ACHN (cell line): ENCODE results near the gene ANKEF1.

ENCODE experiments used
- DNase-seq: peaks from one replicate; pipeline ENCODE4 v3.0.0-alpha.2; 2015
- in situ Hi-C: cut with HindIII; loops from 2 replicates; pipeline ENCODE4 v1.10.0; 2017; ENCODE audit warnings: low sequenced_read_pairs, low pct_ligation_motif_present, low pct_unique_long_range_greater_than_20kb

The ANKEF1 gene

GRCh38 chr20:10034717-10035571 is at the start of gene ANKEF1:
ANKEF1 (plus strand) TSS chr20:10034987; CDS start chr20:10038302, 3,315 bp downstream.
- DNase-seq: peak; percentile 68
- in situ Hi-C loops: no loop called here

- DNase-seq: no peak
- in situ Hi-C loops: no loop called here
Observed at GRCh38 chr20:9985281-9985680, 49.5 kb upstream of the ANKEF1 start.

GRCh38 chr20:9985773-9986172 is 49.0 kb upstream of the ANKEF1 start:
- in situ Hi-C loops: no loop called here

GRCh38 chr20:9989066-9989724 is 45.6 kb upstream of the ANKEF1 start:
- in situ Hi-C loops: no loop called here
- DNase-seq: no peak

More at GRCh38 chr20:9985773-9986172, 49.0 kb upstream of the ANKEF1 start:
- no peak for DNase-seq

- in situ Hi-C loops: no loop called here
- no peak for DNase-seq
Observed at GRCh38 chr20:9993137-9993536, 41.6 kb upstream of the ANKEF1 start.

GRCh38 chr20:9994676-9995075 is 40.1 kb upstream of the ANKEF1 start:
- no peak for DNase-seq

GRCh38 chr20:9995510-9996272 is 39.1 kb upstream of the ANKEF1 start:
- DNase-seq: no peak
- in situ Hi-C loops: no loop called here

More at GRCh38 chr20:9994676-9995075, 40.1 kb upstream of the ANKEF1 start:
- in situ Hi-C loops: no loop called here

GRCh38 chr20:9996944-9997343 is 37.8 kb upstream of the ANKEF1 start:
- no peak for DNase-seq
- in situ Hi-C loops: no loop called here

GRCh38 chr20:9999645-10000044 is 35.1 kb upstream of the ANKEF1 start:
- DNase-seq: no peak
- in situ Hi-C loops: no loop called here

GRCh38 chr20:10002866-10003265 is 31.9 kb upstream of the ANKEF1 start:
- DNase-seq: no peak
- in situ Hi-C loops: no loop called here

GRCh38 chr20:10004900-10005299 is 29.9 kb upstream of the ANKEF1 start:
- no peak for DNase-seq
- in situ Hi-C loops: no loop called here

- no peak for DNase-seq
- in situ Hi-C loops: no loop called here
Observed at GRCh38 chr20:10005885-10006284, 28.9 kb upstream of the ANKEF1 start.

GRCh38 chr20:10006447-10007090 is 28.2 kb upstream of the ANKEF1 start:
- DNase-seq: no peak
- in situ Hi-C loops: no loop called here

- in situ Hi-C loops: no loop called here
- no peak for DNase-seq
Observed at GRCh38 chr20:10007158-10007557, 27.6 kb upstream of the ANKEF1 start.

- no peak for DNase-seq
- in situ Hi-C loops: no loop called here
Observed at GRCh38 chr20:10007747-10008146, 27.0 kb upstream of the ANKEF1 start.

- in situ Hi-C loops: no loop called here
- no peak for DNase-seq
Observed at GRCh38 chr20:10012464-10012863, 22.3 kb upstream of the ANKEF1 start.

- DNase-seq: no peak
- in situ Hi-C loops: no loop called here
Observed at GRCh38 chr20:10014431-10014830, 20.4 kb upstream of the ANKEF1 start.

GRCh38 chr20:10020937-10021336 is 13.8 kb upstream of the ANKEF1 start:
- no peak for DNase-seq
- in situ Hi-C loops: no loop called here

- no peak for DNase-seq
- in situ Hi-C loops: no loop called here
Observed at GRCh38 chr20:10022625-10023024, 12.2 kb upstream of the ANKEF1 start.
